ENCODE data around the gene RPL32. TPM values are rescaled to one million over a fixed set of nuclear protein-coding genes. Genes with fewer than 3 reads are reported as not detected.

RPL32 gene
- total RNA-seq (2011; cell fraction: chromatin; rRNA removed; ENCODE audit: low replicate concordance) = 321 and 449 TPM in 2 replicates
- 553 and 562 TPM in 2 replicates for total RNA-seq (2011; cell fraction: nucleolus; rRNA removed)
- 913 and 2,354 TPM in 2 replicates for total RNA-seq (2011; cell fraction: nucleoplasm; rRNA removed)
- 3,132 and 3,347 TPM in 2 replicates for total RNA-seq (2014; rRNA removed)
- 4,513 and 4,632 TPM in 2 replicates for total RNA-seq (2014; rRNA removed; fragmentation: Illumina TruSeq; extraction: Trizol)
- total RNA-seq (2015; rRNA removed; fragmentation: Illumina TruSeq; extraction: Trizol) = 4,527 and 4,779 TPM in 2 replicates
- 2,738 and 3,009 TPM in 2 replicates for total RNA-seq (2021)
- polyA plus RNA-seq (2011; rRNA removed) = 4,861 and 5,231 TPM in 2 replicates
- polyA plus RNA-seq (2011; cell fraction: cytosol; rRNA removed) = 2,530 and 2,776 TPM in 2 replicates
- 1,377 and 2,422 TPM in 2 replicates for polyA plus RNA-seq (2011; cell fraction: nucleus; rRNA removed)
- polyA plus RNA-seq (2012) = 4,850 and 6,211 TPM in 2 replicates
- polyA plus RNA-seq (2014; fragmentation: Illumina TruSeq; extraction: Trizol) = 5,815 and 6,200 TPM in 2 replicates
- 1,000 to 10,000 TPM; 3,469 to 4,286 TPM for polyA plus RNA-seq (2014; fragmentation: Nextera tagmentation; extraction: Ambion mirVana)
- 4,142 and 5,104 TPM in 2 replicates for polyA plus RNA-seq (2014; rRNA removed)
- 3,010 and 3,339 TPM in 2 replicates for polyA minus RNA-seq (2011; rRNA and poly(A)+ RNA removed)
- 1,491 and 1,656 TPM in 2 replicates for polyA minus RNA-seq (2011; cell fraction: cytosol; rRNA and poly(A)+ RNA removed)
- 319 and 489 TPM in 2 replicates for polyA minus RNA-seq (2011; cell fraction: nucleus; rRNA and poly(A)+ RNA removed)
- Bru-seq, nascent RNA = percentile 100 among the genes with signal in this experiment
- percentile 100 among the genes with signal in this experiment for BruChase-seq, experiment 1, labeled RNA remaining after a 2-hour chase
- BruChase-seq, experiment 2, labeled RNA remaining after a 6-hour chase = percentile 99 among the genes with signal in this experiment
- long read RNA-seq, experiment 1, transcript RPL32-202 (3 exons, 1,734 nt) = minor isoform, 54 of 2,138 reads
- long read RNA-seq, experiment 1, transcript RPL32-204 (4 exons, 2,117 nt) = major isoform, 1,793 of 2,138 reads
- long read RNA-seq, experiment 1, transcript RPL32-207 (3 exons, 631 nt) = minor isoform, 6 of 2,138 reads
- long read RNA-seq, experiment 1, partial matches to known transcripts = 131 of 2,138 reads
- long read RNA-seq, experiment 1, other reads (novel, unspliced or antisense) = 152 of 2,138 reads
- long read RNA-seq, experiment 2, transcript RPL32-207 (3 exons, 631 nt) = minor isoform, 6 of 3,450 reads
- long read RNA-seq, experiment 2, transcript RPL32-203 (4 exons, 1,749 nt) = minor isoform, 8 of 3,450 reads
- long read RNA-seq, experiment 2, transcript RPL32-204 (4 exons, 2,117 nt) = major isoform, 2,763 of 3,450 reads
- long read RNA-seq, experiment 2, transcript RPL32-202 (3 exons, 1,734 nt) = minor isoform, 509 of 3,450 reads
- long read RNA-seq, experiment 2, partial matches to known transcripts = 53 of 3,450 reads
- long read RNA-seq, experiment 2, other reads (novel, unspliced or antisense) = 109 of 3,450 reads
- long read RNA-seq, experiment 3, transcript RPL32-202 (3 exons, 1,734 nt) = minor isoform, 138 of 4,600 reads
- long read RNA-seq, experiment 3, transcript RPL32-204 (4 exons, 2,117 nt) = major isoform, 4,423 of 4,600 reads
- long read RNA-seq, experiment 3, transcript RPL32-203 (4 exons, 1,749 nt) = minor isoform, 7 of 4,600 reads
- long read RNA-seq, experiment 3, partial matches to known transcripts = 5 of 4,600 reads
- long read RNA-seq, experiment 3, other reads (novel, unspliced or antisense) = 25 of 4,600 reads

GRCh38 chr3:12841149-12841969 is at the start of gene RPL32:
Gene RPL32, minus strand, starts transcription at chr3:12841565. Its CDS starts 1,328 bp downstream, at chr3:12840237.
- peak within 1 kb of the TSS; percentile 100 for H3K4me2 ChIP-seq (ENCODE audit: insufficient read depth, low read length)
- peaks cover 24 to 33% of the 10 kb centered on the region in 2 experiments; a peak in 4 of 5 replicates for H3K4me1 ChIP-seq (replicated peaks in 1 of 2; ENCODE audit: control insufficient read depth in 2 of 2, insufficient read depth in 2 of 2, low read length in 2 of 2)
- peak within 1 kb of the TSS; percentile 85 for H3K4me3 ChIP-seq
- H2AFZ ChIP-seq (ENCODE audit: low read depth, low read length) = peak within 1 kb of the TSS; percentile 98
- H3K27ac ChIP-seq (ENCODE audit: extremely low read depth, low read depth, low read length) = peak within 1 kb of the TSS; percentile 93
- no peaks in the 10 kb centered on the region for H3K27me3 ChIP-seq (ENCODE audit: control insufficient read depth in 2 of 2, insufficient read depth in 2 of 2, low read length in 2 of 2)
- 1% methylated on average over 43 of the region's 43 CpGs for WGBS (ENCODE audit: insufficient coverage, low coverage, missing lambda C conversion rate)
- ATAC-seq (peak; percentile 82), FAIRE-seq (peak; percentile 91), DNase-seq (ENCODE audit: extremely low read depth in 1 of 4, low spot score in 3 of 4) (peak; percentile 90 to 97 (median 91))
- no TSS peak for BruUV-seq (replicated peaks)
- peaks cover 48% of the 10 kb centered on the region for H3K36me3 ChIP-seq (ENCODE audit: control insufficient read depth, insufficient read depth, low read length)
- no peaks in the 10 kb centered on the region for H3K9me3 ChIP-seq (replicated peaks; ENCODE audit: control insufficient read depth, insufficient read depth, low read depth, low read length)
- in situ Hi-C loops (cut with MboI) = no loop called here
- ChIA-PET POLR2A (interaction anchor here (0.6 to 4.3 kb wide), 31 partner anchors 11 to 241 kb away, joined by 3 to 70 read pairs (median 4); no protein-coding TSS in a partner anchor), CTCF (ENCODE audit: low intra/inter-chr PET ratio) (interaction anchor here (1.2 kb wide), 1 partner anchor 27 kb away, joined by 3 read pairs; no protein-coding TSS in a partner anchor)
- peaks cover 46% of the 10 kb centered on the region for H4K20me1 ChIP-seq (replicated peaks; ENCODE audit: control insufficient read depth, insufficient read depth, low read length)
- H3K9me1 ChIP-seq (ENCODE audit: control insufficient read depth, insufficient read depth, low read length) = peaks cover 9% of the 10 kb centered on the region
- intact Hi-C loops (cut with micrococcal nuclease) = loop anchor here (5.0 kb wide), 2 partner anchors 54 to 284 kb away; partner anchors contain the start of gene MKRN2
- H3K79me2 ChIP-seq (ENCODE audit: control insufficient read depth, insufficient read depth, low read length) = peaks cover 54% of the 10 kb centered on the region
- peak within 1 kb of the TSS; percentile 98 to 100 for H3K9ac ChIP-seq (ENCODE audit: insufficient read depth in 1 of 2, low read depth in 2 of 2, low read length in 2 of 2)
- peak; percentile 77; the same call in 1 of the 2 replicates for TF ChIP-seq GATAD2B (IDR thresholded peaks at IDR 0.05; ENCODE audit: borderline replicate concordance)
- no peak for TF ChIP-seq PKNOX1 (IDR thresholded peaks at IDR 0.05)
- TF ChIP-seq ETV1 (tag; conservative IDR thresholded peaks at IDR 0.05; ENCODE audit: low read depth) = peak; percentile 100
- no peak for TF ChIP-seq POLR3G (IDR thresholded peaks at IDR 0.05; ENCODE audit: extremely low read depth, insufficient read length, insufficient replicate concordance)
- peak; percentile 60; the same call in 1 of the 2 replicates for TF ChIP-seq ZNF589 (CRISPR knock-in tag; IDR thresholded peaks at IDR 0.05; ENCODE audit: low read depth)
- TF ChIP-seq KDM4B (IDR thresholded peaks at IDR 0.05; ENCODE audit: borderline replicate concordance in 2 of 2, low read depth in 1 of 2) = peak in 1 of 2 experiments; percentile 60; a peak in 1 of 4 replicates
- no peak for TF ChIP-seq SNAPC5 (CRISPR knock-in tag; IDR thresholded peaks at IDR 0.05)
- TF ChIP-seq SIX5 (IDR thresholded peaks at IDR 0.05; ENCODE audit: borderline replicate concordance in 1 of 2, insufficient read depth in 1 of 2, low read depth in 1 of 2, low read length in 2 of 2) = peak; percentile 66 to 69; a peak in 3 of 4 replicates
- TF ChIP-seq PTBP1 (IDR thresholded peaks at IDR 0.05; ENCODE audit: low read depth, low read length) = peak; percentile 41; the same call in 1 of the 2 replicates
- no peak for TF ChIP-seq HNRNPUL1 (IDR thresholded peaks at IDR 0.05; ENCODE audit: low read length)
- peak; percentile 97 for TF ChIP-seq POLR2G (IDR thresholded peaks at IDR 0.05; ENCODE audit: low read depth, low read length)
- TF ChIP-seq RBM34 (IDR thresholded peaks at IDR 0.05; ENCODE audit: borderline replicate concordance, insufficient read depth, low read length) = no peak
